ENCODE measurements around the gene SLC6A1. TPM values are rescaled to one million over a fixed set of nuclear protein-coding genes. Genes with fewer than 3 reads are reported as not detected.

The SLC6A1 gene
- total RNA-seq, 1 experiment from 2014 or later: not detected

GRCh38 chr3:10976770-10977169 is 15.8 kb upstream of the SLC6A1 start:
- POLR2A ChIA-PET: no interaction called here
- no peaks in the 10 kb centered on the region for H3K4me1 ChIP-seq (ENCODE audit: control insufficient read depth in 1 of 2, insufficient read depth in 2 of 2, low read length in 2 of 2)
- H3K4me2 ChIP-seq (ENCODE audit: low read length): no peak overlapping the region
- ATAC-seq (no peak), DNase-seq (ENCODE audit: low read depth, low spot score) (no peak)
- intact Hi-C loops (cut with micrococcal nuclease): no loop called here
- TF ChIP-seq SIN3A (IDR thresholded peaks at IDR 0.05; ENCODE audit: low read depth): no peak
- no peak for TF ChIP-seq CTCF (IDR thresholded peaks at IDR 0.05 in 2 of 3, conservative IDR thresholded peaks at IDR 0.05 in 1 of 3; ENCODE audit: borderline replicate concordance in 1 of 3, insufficient read depth in 1 of 3, low read depth in 2 of 3, low read length in 2 of 3)
- TF ChIP-seq EZH2phosphoT487 (IDR thresholded peaks at IDR 0.05; ENCODE audit: borderline replicate concordance): no peak
- TF ChIP-seq, protein P1, sequence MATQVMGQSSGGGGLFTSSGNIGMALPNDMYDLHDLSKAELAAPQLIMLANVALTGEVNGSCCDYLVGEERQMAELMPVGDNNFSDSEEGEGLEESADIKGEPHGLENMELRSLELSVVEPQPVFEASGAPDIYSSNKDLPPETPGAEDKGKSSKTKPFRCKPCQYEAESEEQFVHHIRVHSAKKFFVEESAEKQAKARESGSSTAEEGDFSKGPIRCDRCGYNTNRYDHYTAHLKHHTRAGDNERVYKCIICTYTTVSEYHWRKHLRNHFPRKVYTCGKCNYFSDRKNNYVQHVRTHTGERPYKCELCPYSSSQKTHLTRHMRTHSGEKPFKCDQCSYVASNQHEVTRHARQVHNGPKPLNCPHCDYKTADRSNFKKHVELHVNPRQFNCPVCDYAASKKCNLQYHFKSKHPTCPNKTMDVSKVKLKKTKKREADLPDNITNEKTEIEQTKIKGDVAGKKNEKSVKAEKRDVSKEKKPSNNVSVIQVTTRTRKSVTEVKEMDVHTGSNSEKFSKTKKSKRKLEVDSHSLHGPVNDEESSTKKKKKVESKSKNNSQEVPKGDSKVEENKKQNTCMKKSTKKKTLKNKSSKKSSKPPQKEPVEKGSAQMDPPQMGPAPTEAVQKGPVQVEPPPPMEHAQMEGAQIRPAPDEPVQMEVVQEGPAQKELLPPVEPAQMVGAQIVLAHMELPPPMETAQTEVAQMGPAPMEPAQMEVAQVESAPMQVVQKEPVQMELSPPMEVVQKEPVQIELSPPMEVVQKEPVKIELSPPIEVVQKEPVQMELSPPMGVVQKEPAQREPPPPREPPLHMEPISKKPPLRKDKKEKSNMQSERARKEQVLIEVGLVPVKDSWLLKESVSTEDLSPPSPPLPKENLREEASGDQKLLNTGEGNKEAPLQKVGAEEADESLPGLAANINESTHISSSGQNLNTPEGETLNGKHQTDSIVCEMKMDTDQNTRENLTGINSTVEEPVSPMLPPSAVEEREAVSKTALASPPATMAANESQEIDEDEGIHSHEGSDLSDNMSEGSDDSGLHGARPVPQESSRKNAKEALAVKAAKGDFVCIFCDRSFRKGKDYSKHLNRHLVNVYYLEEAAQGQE (IDR thresholded peaks at IDR 0.05; ENCODE audit: low read depth): no peak
- no peak for TF ChIP-seq EGR1 (IDR thresholded peaks at IDR 0.05; ENCODE audit: low read depth)
- no peak for TF ChIP-seq TCF7L2 (IDR thresholded peaks at IDR 0.05; ENCODE audit: borderline replicate concordance, extremely low read depth, insufficient read depth, insufficient read length)
- no peak for TF ChIP-seq JUND (IDR thresholded peaks at IDR 0.05)
- no peak for TF ChIP-seq CBX3 (IDR thresholded peaks at IDR 0.05; ENCODE audit: low read depth)
- no peak for TF ChIP-seq POLR2AphosphoS5 (IDR thresholded peaks at IDR 0.05; ENCODE audit: low read depth, low read length)
- no peak for TF ChIP-seq CEBPB (IDR thresholded peaks at IDR 0.05; ENCODE audit: low read depth)
- no peak for TF ChIP-seq SP1 (IDR thresholded peaks at IDR 0.05; ENCODE audit: low read depth)
- TF ChIP-seq SRF (IDR thresholded peaks at IDR 0.05; ENCODE audit: low read depth): no peak
- TF ChIP-seq YY1 (IDR thresholded peaks at IDR 0.05; ENCODE audit: extremely low read depth, insufficient replicate concordance, low read depth, low read length): no peak
- TF ChIP-seq FOSL1 (IDR thresholded peaks at IDR 0.05; ENCODE audit: low read depth): no peak
- TF ChIP-seq, protein P2, sequence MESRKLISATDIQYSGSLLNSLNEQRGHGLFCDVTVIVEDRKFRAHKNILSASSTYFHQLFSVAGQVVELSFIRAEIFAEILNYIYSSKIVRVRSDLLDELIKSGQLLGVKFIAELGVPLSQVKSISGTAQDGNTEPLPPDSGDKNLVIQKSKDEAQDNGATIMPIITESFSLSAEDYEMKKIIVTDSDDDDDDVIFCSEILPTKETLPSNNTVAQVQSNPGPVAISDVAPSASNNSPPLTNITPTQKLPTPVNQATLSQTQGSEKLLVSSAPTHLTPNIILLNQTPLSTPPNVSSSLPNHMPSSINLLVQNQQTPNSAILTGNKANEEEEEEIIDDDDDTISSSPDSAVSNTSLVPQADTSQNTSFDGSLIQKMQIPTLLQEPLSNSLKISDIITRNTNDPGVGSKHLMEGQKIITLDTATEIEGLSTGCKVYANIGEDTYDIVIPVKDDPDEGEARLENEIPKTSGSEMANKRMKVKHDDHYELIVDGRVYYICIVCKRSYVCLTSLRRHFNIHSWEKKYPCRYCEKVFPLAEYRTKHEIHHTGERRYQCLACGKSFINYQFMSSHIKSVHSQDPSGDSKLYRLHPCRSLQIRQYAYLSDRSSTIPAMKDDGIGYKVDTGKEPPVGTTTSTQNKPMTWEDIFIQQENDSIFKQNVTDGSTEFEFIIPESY (IDR thresholded peaks at IDR 0.05; ENCODE audit: extremely low read depth, insufficient replicate concordance, low read length): no peak
- TF ChIP-seq RAD21 (IDR thresholded peaks at IDR 0.05; ENCODE audit: low read depth): no peak
- TF ChIP-seq ATF3 (IDR thresholded peaks at IDR 0.05): no peak
- H3K27me3 ChIP-seq (ENCODE audit: insufficient read depth, low read length): peaks cover 58% of the 10 kb centered on the region; the same call in 1 of the 2 replicates
- no peaks in the 10 kb centered on the region for H3K36me3 ChIP-seq (ENCODE audit: control insufficient read depth in 1 of 2, insufficient read depth in 2 of 2, low read length in 2 of 2)
- H4K20me1 ChIP-seq (ENCODE audit: insufficient read depth): no peaks in the 10 kb centered on the region
- no peaks in the 10 kb centered on the region for H3K79me2 ChIP-seq (ENCODE audit: insufficient read depth, low read length)
- H3K9ac ChIP-seq (ENCODE audit: low read length): no peak overlapping the region
- H3K9me2 ChIP-seq (ENCODE audit: insufficient read depth): no peaks in the 10 kb centered on the region
- RAD21 ChIA-PET (ENCODE audit: low non-redundant PET in 1 of 2, low total read pairs in 2 of 2, uncharacterized antibody in 2 of 2, unreplicated experiment in 2 of 2): no interaction called here
- H2AFZ ChIP-seq (ENCODE audit: low read depth, low read length, poor library complexity, severe bottlenecking): no peak overlapping the region
- H3K9me3 ChIP-seq (ENCODE audit: control insufficient read depth in 1 of 2, insufficient read depth in 1 of 2, low read depth in 1 of 2, low read length in 2 of 2): no peaks in the 10 kb centered on the region
- no TSS peak for BruUV-seq (replicated peaks)
- no peak overlapping the region for H3K4me3 ChIP-seq (replicated peaks in 1 of 2; ENCODE audit: low read depth in 1 of 2, low read length in 2 of 2)
- CTCF ChIA-PET: no interaction called here
- H3K27ac ChIP-seq (ENCODE audit: low read depth, low read length): no peak overlapping the region

Data from HCT116 (cell line).